Measurements from ENCODE around the gene ANKS4B.

ANKS4B gene

DNA sequence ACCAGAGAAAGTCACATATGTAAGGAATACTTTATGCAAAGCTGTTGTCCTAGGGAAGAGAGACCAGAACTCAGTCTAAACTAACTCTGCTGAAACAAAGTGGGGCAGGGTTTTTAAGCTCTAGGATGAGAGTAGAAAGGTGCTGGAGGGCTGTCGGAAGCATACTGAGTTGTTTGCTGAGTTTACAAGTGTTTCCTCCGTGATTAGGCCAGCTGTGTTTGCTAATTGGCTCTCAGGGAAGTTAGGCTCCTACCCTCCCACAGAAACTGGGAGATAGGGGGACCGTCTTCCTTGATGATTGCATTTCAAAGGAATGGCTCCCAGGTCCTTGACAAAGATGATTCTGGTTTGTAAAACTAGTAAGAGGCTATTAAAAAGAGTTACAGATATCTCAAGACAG lies 69.0 kb downstream of the ANKS4B start:
- DNase-seq = no peak

DNA sequence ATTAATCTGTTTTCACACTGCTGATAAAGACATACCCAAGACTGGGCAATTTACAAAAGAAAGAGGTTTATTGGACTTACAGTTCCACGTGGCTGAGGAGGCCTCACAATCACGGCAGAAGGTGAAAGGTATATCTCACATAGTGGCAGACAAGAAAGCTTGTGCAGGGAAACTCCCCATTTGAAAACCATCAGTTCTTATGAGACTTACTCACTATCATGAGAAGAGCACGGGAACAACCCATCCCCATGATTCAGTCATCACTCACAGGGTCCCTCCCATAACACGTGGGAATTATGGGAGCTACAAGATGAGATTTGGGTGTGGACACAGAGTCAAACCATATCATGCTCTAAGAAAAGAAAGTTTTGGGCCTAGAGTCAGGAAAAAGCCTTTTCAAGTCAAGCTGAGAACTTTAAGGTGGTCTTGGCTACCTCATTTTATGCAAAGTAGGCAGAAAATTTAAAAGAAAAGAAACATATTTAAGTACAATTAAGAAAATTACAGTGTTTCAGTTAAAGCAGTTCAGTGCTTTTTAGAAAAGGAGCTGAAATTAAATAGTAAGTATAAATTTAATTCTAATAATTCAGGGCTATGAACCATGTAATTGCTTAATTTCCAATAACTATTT lies 69.5 kb downstream of the ANKS4B start:
- DNase-seq = no peak

All from activated CD4-positive, alpha-beta T cell treated with anti-CD3 and anti-CD28 coated beads for 1 hour (primary cell).